ENCODE measurements around the gene CUL3.

DNA sequence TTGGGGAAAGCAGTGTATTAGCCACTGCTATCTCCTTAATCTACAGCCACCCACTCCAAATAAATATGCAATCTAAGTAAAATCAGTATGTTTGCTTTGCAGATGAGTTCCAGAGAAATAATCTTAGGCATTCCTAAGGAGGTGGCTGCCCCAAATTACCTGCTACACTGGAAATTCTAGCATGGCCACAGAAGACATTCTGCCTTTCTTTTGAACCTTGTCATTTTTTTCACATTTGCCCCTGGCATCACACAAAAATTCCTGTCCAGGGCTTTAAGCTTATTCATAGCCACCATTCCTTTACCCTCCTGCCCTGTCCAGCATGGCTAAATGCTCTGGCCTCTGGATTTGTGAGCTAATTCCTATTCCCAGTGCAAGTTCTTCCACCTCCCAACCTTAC, 146.4 kb downstream of the CUL3 start:
- TF ChIP-seq, protein P1, sequence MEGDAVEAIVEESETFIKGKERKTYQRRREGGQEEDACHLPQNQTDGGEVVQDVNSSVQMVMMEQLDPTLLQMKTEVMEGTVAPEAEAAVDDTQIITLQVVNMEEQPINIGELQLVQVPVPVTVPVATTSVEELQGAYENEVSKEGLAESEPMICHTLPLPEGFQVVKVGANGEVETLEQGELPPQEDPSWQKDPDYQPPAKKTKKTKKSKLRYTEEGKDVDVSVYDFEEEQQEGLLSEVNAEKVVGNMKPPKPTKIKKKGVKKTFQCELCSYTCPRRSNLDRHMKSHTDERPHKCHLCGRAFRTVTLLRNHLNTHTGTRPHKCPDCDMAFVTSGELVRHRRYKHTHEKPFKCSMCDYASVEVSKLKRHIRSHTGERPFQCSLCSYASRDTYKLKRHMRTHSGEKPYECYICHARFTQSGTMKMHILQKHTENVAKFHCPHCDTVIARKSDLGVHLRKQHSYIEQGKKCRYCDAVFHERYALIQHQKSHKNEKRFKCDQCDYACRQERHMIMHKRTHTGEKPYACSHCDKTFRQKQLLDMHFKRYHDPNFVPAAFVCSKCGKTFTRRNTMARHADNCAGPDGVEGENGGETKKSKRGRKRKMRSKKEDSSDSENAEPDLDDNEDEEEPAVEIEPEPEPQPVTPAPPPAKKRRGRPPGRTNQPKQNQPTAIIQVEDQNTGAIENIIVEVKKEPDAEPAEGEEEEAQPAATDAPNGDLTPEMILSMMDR (IDR thresholded peaks at IDR 0.05) = no peak
- TF ChIP-seq POLR2AphosphoS5 (IDR thresholded peaks at IDR 0.05) (no peak), POLR2A (IDR thresholded peaks at IDR 0.05) (no peak), EP300 (IDR thresholded peaks at IDR 0.05) (no peak)

All from stomach (tissue), 4 donors.